Mucosa of rectum (tissue), 2 donors: ENCODE results near the gene FITM2.
A peak's percentile ranks its signal among the peaks of the same experiment; 100 is the strongest.

Experiments
- H3K27ac ChIP-seq, 2 donors: one replicate each; pipeline ENCODE4 v1.7.0; 2013; ENCODE audit warnings: inconsistent platforms in 2 of 2, low read depth in 2 of 2, low read length in 2 of 2
- H3K27me3 ChIP-seq, 2 donors: one replicate each; pipeline ENCODE4 v1.7.0; 2013; ENCODE audit warnings: low read length in 2 of 2; ENCODE audit not compliant: control insufficient read depth in 2 of 2, insufficient read depth in 2 of 2
- H3K36me3 ChIP-seq, 2 donors: one replicate each; pipeline ENCODE4 v1.7.0; 2013; ENCODE audit warnings: low read length in 2 of 2; ENCODE audit not compliant: control insufficient read depth in 2 of 2, insufficient read depth in 2 of 2
- H3K4me1 ChIP-seq, 2 donors: one replicate each; pipeline ENCODE4 v1.7.0; 2013; ENCODE audit warnings: low read length in 2 of 2, mild to moderate bottlenecking in 1 of 2; ENCODE audit not compliant: control insufficient read depth in 2 of 2, insufficient read depth in 2 of 2
- H3K4me3 ChIP-seq, 2 donors: one replicate each; pipeline ENCODE4 v1.7.0; 2013; ENCODE audit warnings: low read length in 2 of 2
- H3K9ac ChIP-seq, 2 donors: one replicate each; pipeline ENCODE4 v1.7.0; 2013; ENCODE audit warnings: low read length in 2 of 2, low read depth in 1 of 2, mild to moderate bottlenecking in 1 of 2
- H3K9me3 ChIP-seq, 2 donors: one replicate each; pipeline ENCODE4 v1.7.0; 2013; ENCODE audit warnings: low read length in 2 of 2; ENCODE audit not compliant: control insufficient read depth in 2 of 2
- donor health status: healthy.
- donor health status: Normal muscosa, but diverticular disease.

The FITM2 gene

DNA sequence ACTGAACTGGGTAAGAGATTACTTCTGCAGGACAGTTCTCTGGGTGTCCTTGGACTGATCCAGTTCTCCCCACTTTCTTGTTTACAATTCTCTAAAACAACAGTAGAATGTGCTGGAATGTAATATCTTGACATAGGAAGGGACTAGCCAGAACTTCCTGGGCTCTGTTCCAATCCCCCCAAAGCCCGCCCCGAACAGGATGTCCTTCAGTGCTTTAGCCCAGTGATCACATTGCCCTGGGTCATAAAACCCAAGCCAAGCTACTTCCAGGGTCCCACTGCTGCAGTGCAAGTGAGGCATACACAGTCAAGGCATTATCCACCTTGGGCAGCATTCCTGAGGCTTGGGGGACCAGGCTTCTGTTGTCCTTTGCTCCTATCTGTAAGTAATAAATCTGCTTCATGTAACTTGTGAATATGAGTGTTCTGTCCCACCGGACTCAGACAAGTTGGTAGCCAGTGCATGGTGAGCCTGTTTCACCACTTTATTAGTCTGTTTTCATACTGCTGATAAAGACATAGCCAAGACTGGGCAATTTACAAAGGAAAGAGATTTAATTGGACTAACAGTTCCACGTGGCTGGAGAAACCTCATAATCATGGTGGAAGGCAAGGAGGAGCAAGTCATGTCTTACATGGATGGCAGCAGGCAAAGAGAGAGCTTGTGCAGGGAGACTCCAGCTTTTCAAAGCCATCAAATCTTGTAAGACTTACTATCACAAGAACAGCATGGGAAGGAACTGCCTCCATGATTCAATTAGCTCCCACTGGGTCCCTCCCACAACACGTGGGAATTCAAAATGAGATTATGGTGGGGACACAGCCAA lies 23.5 kb downstream of the FITM2 start:
- Histone ChIP-seq H3K4me3 (no peak overlapping the region), H3K36me3 (peaks cover 0 to 4% of the 10 kb centered on the region in 2 donors), H3K4me1 (no peaks in the 10 kb centered on the region), H3K27ac (peak overlapping the region in 1 of 2 donors; percentile 3), H3K9me3 (no peaks in the 10 kb centered on the region), H3K27me3 (no peaks in the 10 kb centered on the region), H3K9ac (no peak overlapping the region)

- H3K9ac ChIP-seq: no peak overlapping the region
- H3K9me3 ChIP-seq: no peaks in the 10 kb centered on the region
- H3K4me1 ChIP-seq: no peaks in the 10 kb centered on the region
These were observed 27.0 kb downstream of the FITM2 start for GRCh38 chr20:44284032-44284431.

DNA sequence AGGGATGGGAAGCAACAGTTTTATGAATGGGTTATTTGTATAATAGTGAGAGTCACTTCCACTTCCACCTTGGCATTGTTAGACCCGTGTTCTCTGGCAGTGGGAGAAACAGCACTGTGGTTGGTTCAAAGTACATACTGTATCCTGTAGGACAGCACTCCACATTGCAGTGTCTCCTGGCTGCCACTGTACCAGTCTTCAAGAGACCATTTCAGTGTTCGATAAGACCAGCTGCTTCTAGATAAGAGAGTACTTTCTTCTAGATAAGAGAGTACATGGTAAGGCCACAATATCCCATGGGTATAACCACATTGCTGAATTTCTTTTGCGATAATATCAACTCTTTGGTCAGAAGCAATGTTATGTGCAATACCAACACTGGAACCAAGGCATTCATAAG lies 28.8 kb downstream of the FITM2 start:
- Histone ChIP-seq H3K27me3 (no peaks in the 10 kb centered on the region), H3K4me3 (no peak overlapping the region)

More at GRCh38 chr20:44284032-44284431, 27.0 kb downstream of the FITM2 start:
- no peaks in the 10 kb centered on the region for H3K36me3 ChIP-seq
- H3K27me3 ChIP-seq: no peaks in the 10 kb centered on the region
- H3K4me3 ChIP-seq: no peak overlapping the region
- H3K27ac ChIP-seq: no peak overlapping the region

GRCh38 chr20:44280387-44280786 lies 30.6 kb downstream of the FITM2 start:
- Histone ChIP-seq H3K9me3 (no peaks in the 10 kb centered on the region), H3K9ac (no peak overlapping the region), H3K4me3 (no peak overlapping the region), H3K36me3 (no peaks in the 10 kb centered on the region), H3K27me3 (no peaks in the 10 kb centered on the region), H3K27ac (no peak overlapping the region), H3K4me1 (no peaks in the 10 kb centered on the region)

More for the DNA sequence above, 28.8 kb downstream of the FITM2 start:
- no peaks in the 10 kb centered on the region for H3K36me3 ChIP-seq
- H3K9me3 ChIP-seq: no peaks in the 10 kb centered on the region
- H3K27ac ChIP-seq: no peak overlapping the region
- H3K4me1 ChIP-seq: no peaks in the 10 kb centered on the region
- H3K9ac ChIP-seq: no peak overlapping the region

DNA sequence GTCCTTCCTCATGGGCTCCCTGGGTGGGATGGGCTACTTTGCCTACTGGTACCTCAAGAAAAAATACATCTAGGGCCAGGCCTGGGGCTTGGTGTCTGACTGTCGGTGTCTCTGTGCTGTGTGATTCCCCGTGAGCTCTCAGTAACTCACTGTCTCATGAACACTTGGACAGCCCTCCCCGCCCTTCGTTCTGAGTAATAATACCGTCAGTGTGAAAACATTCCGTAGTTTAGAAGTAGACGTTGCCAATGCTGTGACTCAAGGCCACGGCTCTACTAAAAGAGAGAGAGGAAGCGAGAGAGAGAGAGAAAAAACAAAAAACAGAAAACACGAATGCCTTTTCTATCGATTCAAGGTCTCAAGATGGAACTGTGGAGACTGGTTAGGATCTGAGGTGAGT lies 31.8 kb downstream of the FITM2 start:
- Histone ChIP-seq H3K4me3 (no peak overlapping the region), H3K36me3 (no peaks in the 10 kb centered on the region), H3K27me3 (no peaks in the 10 kb centered on the region), H3K9me3 (no peaks in the 10 kb centered on the region), H3K27ac (no peak overlapping the region), H3K9ac (no peak overlapping the region), H3K4me1 (no peaks in the 10 kb centered on the region)

GRCh38 chr20:44274303-44275017 lies 36.5 kb downstream of the FITM2 start:
- no peak overlapping the region for H3K9ac ChIP-seq
- H3K27me3 ChIP-seq: no peaks in the 10 kb centered on the region
- no peaks in the 10 kb centered on the region for H3K36me3 ChIP-seq
- no peaks in the 10 kb centered on the region for H3K9me3 ChIP-seq
- H3K4me3 ChIP-seq: no peak overlapping the region
- no peak overlapping the region for H3K27ac ChIP-seq
- no peaks in the 10 kb centered on the region for H3K4me1 ChIP-seq

DNA sequence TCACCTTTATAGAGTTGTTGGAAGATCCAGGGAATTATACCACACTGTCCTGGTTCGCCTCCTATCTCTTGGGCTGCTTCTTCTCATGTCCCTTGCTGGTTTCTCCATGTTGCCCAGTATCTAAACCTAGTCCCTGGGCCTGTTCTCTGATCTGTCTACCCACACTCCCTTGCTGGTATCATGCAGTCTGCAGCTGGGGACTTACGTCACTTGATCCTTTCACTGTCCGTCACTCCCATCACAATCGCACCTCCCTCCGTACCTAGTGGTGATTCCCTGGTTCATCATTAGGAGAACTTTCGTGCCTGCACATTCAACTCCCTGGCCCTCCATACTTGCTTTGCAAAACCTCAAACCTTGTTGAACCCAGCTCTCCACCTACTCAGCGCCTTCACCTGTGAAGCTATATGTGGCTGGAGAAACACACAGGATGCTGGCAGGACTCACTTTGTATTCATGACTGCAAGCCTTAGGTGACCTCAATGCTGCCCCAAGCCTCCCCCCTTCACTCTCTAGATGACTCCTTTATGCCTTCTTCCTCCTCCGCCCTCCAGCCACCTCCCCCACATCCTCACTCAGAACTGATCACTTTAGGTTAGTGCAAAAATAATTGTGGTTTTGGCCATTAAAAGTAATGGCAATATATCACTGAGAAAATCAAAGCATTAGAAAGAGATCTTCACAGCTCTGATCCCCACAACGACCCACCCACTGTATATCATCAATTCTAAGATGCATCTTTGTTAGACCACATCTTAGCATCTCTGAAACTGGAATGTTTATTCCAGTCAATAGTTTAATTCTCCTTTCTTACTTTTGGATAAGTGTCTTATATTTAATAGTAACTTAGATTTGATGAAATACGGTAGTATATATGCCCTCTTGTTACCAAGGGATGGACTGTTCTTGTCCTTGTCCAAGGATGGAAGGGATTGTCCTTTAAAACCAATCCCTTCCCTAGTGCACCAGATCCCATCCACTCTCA lies 37.5 kb downstream of the FITM2 start:
- no peaks in the 10 kb centered on the region for H3K9me3 ChIP-seq

DNA sequence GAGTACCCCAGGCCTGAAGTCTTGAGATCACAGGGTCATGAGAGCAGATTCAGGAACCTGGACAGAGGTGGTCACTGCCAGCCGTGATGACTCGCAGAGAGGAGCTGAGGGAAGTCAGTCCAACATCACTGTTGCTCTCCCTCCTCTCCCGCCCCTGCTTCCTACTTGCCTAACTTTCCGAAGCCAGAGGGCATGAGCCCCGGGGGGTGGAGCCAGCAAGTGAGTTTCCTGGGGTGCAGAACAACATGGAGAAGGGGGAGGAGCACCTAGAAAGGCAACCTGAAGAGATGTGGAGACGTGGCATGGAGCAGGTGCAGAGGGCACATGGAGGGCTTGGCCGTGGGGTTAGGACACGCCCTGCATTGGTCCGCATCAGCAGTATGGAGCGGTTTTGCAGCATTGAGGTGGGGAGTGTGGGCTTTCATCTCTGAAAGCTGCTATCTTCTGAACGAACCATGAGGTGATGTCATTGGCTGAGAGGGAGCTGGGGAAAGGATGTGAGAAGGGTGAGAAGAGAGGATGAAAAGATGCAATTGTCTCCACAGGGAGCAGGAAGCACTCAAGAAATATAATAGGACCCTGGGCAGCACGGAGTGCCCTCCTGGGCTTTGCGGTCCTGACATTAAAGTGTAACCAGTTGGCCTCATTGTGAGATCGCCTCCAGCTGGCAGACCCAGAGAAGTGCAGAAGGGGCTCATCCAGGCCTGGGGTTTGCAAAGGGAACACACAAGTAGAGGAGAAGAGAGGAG lies 38.9 kb downstream of the FITM2 start:
- Histone ChIP-seq H3K27me3 (no peaks in the 10 kb centered on the region), H3K36me3 (no peaks in the 10 kb centered on the region), H3K27ac (no peak overlapping the region), H3K4me3 (no peak overlapping the region), H3K9ac (no peak overlapping the region), H3K9me3 (no peaks in the 10 kb centered on the region), H3K4me1 (no peaks in the 10 kb centered on the region)

More for the DNA sequence above, 37.5 kb downstream of the FITM2 start:
- no peaks in the 10 kb centered on the region for H3K36me3 ChIP-seq
- no peak overlapping the region for H3K4me3 ChIP-seq
- H3K9ac ChIP-seq: no peak overlapping the region
- H3K27ac ChIP-seq: no peak overlapping the region
- H3K27me3 ChIP-seq: no peaks in the 10 kb centered on the region
- no peaks in the 10 kb centered on the region for H3K4me1 ChIP-seq

DNA sequence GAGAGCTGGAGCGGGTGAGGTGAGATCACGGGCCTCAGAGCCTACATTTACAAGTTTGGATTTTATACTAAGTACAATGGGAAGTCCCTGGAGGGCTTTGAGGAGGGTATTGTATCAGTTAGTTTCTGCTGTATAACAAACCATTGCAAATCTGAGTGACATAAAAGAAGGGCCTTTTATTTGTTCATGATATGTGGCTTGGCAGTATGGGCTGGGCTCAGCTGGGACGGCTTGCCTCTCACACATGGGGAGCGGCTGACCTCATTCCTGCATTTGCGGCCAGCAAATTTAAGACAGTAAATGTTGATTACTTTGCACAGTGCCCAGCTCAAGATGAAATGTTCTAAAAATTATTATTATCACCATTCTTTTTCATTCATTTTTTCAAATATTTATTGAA lies 42.2 kb downstream of the FITM2 start:
- no peak overlapping the region for H3K27ac ChIP-seq
- no peak overlapping the region for H3K9ac ChIP-seq

More for the DNA sequence above, 42.2 kb downstream of the FITM2 start:
- no peaks in the 10 kb centered on the region for H3K36me3 ChIP-seq
- no peaks in the 10 kb centered on the region for H3K9me3 ChIP-seq
- no peak overlapping the region for H3K4me3 ChIP-seq
- H3K4me1 ChIP-seq: no peaks in the 10 kb centered on the region
- H3K27me3 ChIP-seq: no peaks in the 10 kb centered on the region
